Rectal smooth muscle tissue (tissue), 1 donor: ENCODE data around the gene INF2.

Experiments used
- H3K27ac ChIP-seq: one replicate; pipeline ENCODE4 v1.7.0; 2013; ENCODE audit warnings: low read depth, low read length, inconsistent platforms
- H3K27me3 ChIP-seq: one replicate; pipeline ENCODE4 v1.7.0; 2013; ENCODE audit warnings: low read length; ENCODE audit not compliant: control insufficient read depth, insufficient read depth
- H3K36me3 ChIP-seq: one replicate; pipeline ENCODE4 v1.7.0; 2013; ENCODE audit warnings: low read length; ENCODE audit not compliant: control insufficient read depth, insufficient read depth
- H3K4me1 ChIP-seq: one replicate; pipeline ENCODE4 v1.7.0; 2013; ENCODE audit warnings: low read length; ENCODE audit not compliant: control insufficient read depth, insufficient read depth
- H3K4me3 ChIP-seq: one replicate; pipeline ENCODE4 v1.7.0; 2013; ENCODE audit warnings: low read length
- H3K9ac ChIP-seq: one replicate; pipeline ENCODE4 v1.7.0; 2013; ENCODE audit warnings: low read length

Gene INF2

DNA sequence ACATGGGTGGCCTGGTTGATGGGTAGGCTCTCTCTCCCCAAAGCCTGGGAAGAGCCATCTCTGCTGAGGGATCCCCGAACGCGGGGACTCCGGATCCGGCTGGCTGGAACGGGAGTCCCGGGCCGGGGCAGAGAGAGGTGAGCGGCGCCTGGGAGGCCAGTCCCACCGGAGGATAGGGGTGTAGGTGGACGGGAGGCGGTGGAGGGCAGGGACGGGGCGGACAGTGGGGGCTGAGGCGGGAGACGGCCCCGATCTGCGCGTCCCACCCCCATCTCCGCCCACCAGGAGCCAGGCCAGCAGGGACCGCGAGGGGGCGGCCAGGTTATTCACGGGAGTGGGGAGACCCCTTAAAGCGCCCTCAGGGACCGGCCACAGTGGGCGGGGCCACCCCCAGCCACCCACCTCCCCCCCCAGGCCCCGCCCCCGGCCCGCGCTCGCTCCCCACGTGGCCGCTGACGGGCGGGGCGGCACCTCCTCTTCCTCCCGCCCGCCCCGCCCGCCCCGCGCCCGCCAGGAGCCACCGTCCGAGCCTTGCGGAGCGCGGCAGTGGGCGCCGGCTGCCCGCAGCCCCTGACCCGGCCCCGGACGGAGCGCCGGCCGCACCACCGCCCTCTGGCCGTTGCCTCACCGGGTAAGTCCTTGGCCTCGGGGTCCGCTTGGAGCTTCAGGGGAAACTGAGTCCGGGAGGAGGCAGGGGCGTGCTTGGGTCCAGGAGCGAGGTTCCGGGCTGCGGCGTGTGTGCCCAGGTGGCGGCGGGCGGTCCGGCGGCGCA is at the start of gene INF2:
Gene INF2 (plus strand): TSS at position 510 of the 772 bp plus-strand sequence. CDS start 11,748 bp downstream, outside the sequence.
- Histone ChIP-seq H3K36me3 (peaks cover 7% of the 10 kb centered on the region), H3K27me3 (no peaks in the 10 kb centered on the region), H3K27ac (peak within 1 kb of the TSS; percentile 76), H3K9ac (peak within 1 kb of the TSS; percentile 71), H3K4me1 (peaks cover 25% of the 10 kb centered on the region), H3K4me3 (peak within 1 kb of the TSS; percentile 84)

DNA sequence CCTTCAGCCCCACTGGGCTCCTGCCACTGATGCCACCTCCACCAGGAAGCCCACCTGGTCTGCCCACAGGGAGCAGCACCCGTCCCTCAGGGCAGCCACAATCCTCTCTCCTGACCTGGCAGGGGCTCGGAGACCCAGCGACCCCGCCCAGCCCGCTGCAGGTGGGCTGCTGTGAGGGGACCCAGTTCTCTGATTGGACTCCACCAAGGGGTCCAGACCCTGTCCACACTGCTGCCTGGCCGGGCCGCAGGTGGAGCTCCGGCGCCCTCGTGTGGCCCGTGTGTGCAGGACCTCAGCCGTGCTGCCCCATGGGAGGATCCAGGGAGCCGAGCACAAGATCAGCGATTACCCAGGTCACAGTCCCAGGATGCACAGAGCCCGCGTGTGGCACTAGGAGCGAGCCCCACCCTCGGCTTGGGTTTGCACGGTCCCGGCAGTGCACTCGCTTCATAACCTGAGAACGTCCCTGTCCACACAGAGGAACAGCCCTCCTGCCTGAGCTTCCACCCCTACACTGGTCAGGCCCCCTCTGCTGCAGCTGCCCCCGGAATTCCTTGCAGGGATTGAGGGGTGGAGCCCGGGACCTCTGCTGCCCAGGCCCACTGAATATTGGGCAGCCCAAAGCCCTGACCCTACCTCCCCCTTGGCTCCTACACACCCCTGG is 49.4 kb upstream of the INF2 start:
- Histone ChIP-seq H3K9ac (no peak overlapping the region), H3K4me3 (no peak overlapping the region), H3K27me3 (peaks cover 8% of the 10 kb centered on the region), H3K4me1 (no peaks in the 10 kb centered on the region), H3K27ac (no peak overlapping the region), H3K36me3 (no peaks in the 10 kb centered on the region)

DNA sequence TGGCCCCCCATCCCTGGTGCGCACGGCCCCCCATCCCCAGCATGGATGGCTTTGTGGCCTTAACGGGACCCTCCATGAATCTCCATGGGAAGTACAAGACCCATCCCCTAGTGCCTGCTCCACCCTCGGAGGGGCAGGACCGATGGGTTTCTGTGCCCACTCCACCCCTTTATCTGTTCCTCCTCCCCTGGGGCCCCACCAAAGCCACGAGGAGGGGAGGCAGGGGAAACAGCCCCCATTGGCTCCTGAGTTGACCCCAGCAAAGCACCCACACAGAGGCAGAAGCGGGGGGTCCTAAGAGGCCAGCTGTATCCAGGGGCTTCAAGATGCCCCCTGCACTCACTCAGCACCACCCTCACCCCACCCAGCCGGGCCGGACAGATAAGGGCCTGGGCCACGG is 48.7 kb upstream of the INF2 start:
- H3K27me3 ChIP-seq, result peaks cover 8% of the 10 kb centered on the region
- H3K4me3 ChIP-seq, result no peak overlapping the region
- no peaks in the 10 kb centered on the region for H3K4me1 ChIP-seq
- H3K27ac ChIP-seq, result no peak overlapping the region
- no peak overlapping the region for H3K9ac ChIP-seq
- no peaks in the 10 kb centered on the region for H3K36me3 ChIP-seq

DNA sequence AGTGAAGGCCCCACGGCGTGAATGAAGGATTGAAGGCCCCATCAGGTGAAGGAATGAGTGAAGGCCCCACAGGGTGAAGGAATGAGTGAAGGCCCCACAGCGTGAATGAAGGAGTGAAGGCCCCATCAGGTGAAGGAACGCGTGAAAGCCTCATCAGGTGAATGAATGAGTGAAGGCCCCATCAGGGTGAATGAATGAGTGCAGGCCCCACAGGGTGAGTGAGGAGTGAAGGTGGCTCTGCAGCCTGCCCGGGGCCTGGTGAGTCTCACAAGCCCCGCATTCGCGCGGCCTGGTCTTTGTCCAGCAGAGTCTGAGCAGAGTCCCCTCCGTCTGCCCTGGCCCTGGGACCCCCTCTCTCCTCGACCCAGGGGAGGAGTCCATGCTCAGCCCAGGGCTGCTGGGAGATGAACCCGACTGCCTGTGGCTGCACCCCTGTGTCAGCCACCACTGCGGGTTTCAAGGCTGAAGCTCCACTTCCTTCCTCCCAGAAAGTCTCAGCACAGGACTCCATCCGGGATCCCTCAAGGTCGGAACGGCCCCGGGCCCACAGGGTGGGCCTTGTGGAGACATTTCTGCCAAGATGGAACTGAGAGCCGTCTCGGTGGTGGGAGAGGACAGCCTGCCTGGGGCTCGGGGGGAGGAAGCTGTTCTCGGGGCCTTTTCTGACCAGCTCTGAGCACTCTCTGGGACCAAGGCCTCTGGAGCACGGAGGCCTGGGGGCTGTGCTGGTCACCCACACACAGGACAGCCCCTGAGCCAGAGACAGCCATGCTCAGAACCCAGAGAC is 47.5 kb upstream of the INF2 start:
- Histone ChIP-seq H3K4me3 (no peak overlapping the region), H3K4me1 (no peaks in the 10 kb centered on the region), H3K9ac (no peak overlapping the region), H3K27me3 (peaks cover 8% of the 10 kb centered on the region), H3K36me3 (no peaks in the 10 kb centered on the region), H3K27ac (no peak overlapping the region)

- Histone ChIP-seq H3K4me3 (no peak overlapping the region), H3K9ac (no peak overlapping the region), H3K27ac (no peak overlapping the region), H3K36me3 (no peaks in the 10 kb centered on the region), H3K27me3 (peaks cover 8% of the 10 kb centered on the region), H3K4me1 (no peaks in the 10 kb centered on the region)
Measured at GRCh38 chr14:104642540-104642868, 46.9 kb upstream of the INF2 start.

- Histone ChIP-seq H3K27me3 (peaks cover 8% of the 10 kb centered on the region), H3K4me1 (no peaks in the 10 kb centered on the region), H3K27ac (no peak overlapping the region), H3K4me3 (no peak overlapping the region), H3K36me3 (no peaks in the 10 kb centered on the region), H3K9ac (no peak overlapping the region)
Measured at GRCh38 chr14:104643306-104643705, 46.1 kb upstream of the INF2 start.

GRCh38 chr14:104644091-104644635 is 45.3 kb upstream of the INF2 start:
- Histone ChIP-seq H3K27ac (no peak overlapping the region), H3K36me3 (no peaks in the 10 kb centered on the region), H3K9ac (no peak overlapping the region), H3K4me1 (no peaks in the 10 kb centered on the region), H3K27me3 (peaks cover 8% of the 10 kb centered on the region), H3K4me3 (no peak overlapping the region)

DNA sequence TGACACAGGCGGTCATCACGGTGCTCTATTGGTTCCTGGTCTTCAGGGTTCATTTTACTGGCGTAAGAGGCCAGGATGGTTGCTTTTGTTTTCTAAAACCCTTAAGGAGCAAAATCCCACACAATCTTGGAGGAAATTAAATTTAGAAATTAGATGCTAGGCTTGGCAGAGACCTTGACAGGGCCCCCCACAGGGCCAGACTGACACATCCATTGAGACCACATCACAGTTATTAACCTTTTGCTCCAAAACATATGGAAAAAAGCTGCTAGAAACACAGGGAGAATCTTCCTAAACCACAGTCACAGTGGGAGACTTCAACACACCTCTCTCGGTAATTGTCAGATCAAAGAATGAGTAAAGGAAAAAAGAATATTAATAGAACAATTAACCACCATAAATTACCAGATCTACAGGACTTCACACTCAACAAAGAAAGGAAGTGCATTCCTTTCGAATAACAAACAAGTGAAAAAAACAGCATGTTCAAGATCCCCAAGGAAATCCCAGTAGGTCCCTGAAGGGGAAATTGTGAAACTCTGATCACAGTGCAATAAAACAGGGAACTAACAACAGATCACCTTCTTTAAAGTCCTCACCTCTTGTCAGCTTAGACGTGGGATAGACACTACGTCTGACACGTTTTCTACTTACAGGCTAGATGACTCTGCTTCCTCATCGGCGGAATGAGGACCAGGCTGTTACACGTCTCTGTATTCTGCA is 44.6 kb upstream of the INF2 start:
- H3K27me3 ChIP-seq, result peaks cover 5% of the 10 kb centered on the region
- H3K4me3 ChIP-seq, result no peak overlapping the region
- no peak overlapping the region for H3K27ac ChIP-seq
- no peak overlapping the region for H3K9ac ChIP-seq
- H3K36me3 ChIP-seq, result no peaks in the 10 kb centered on the region
- H3K4me1 ChIP-seq, result no peaks in the 10 kb centered on the region

DNA sequence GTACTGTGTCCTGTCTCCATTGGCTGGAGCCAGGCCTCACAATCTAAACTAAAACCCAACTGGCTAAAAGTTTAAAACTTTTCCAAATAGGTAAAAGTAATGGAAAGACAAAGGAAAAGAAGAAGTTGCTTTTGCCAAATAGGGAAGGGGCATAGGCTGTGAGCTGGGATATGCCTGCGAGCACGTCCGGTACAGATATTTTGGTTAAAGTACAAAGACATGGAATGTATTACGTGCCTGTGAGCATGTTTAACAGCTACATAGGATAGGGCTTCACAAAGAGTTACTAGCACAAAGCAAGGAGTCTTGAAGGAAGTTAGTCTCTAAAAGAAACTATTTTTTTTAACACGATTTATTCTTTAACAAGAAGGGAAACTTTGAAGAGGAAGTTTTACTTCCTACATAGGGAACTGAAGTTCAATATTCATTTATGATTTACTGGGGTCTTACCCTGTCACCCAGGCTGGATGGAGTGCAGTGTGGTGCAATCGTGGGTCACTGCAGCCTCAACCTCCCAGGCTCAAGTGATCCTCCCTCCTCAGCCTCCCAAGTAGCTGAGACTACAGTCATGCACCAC is 41.9 kb upstream of the INF2 start:
- Histone ChIP-seq H3K4me1 (no peaks in the 10 kb centered on the region), H3K27me3 (no peaks in the 10 kb centered on the region), H3K4me3 (no peak overlapping the region), H3K27ac (no peak overlapping the region), H3K36me3 (no peaks in the 10 kb centered on the region), H3K9ac (no peak overlapping the region)

GRCh38 chr14:104650057-104650980 is 39.1 kb upstream of the INF2 start:
- H3K9ac ChIP-seq, result no peak overlapping the region
- peak overlapping the region; percentile 63 for H3K4me3 ChIP-seq

More at GRCh38 chr14:104650057-104650980, 39.1 kb upstream of the INF2 start:
- Histone ChIP-seq H3K27ac (no peak overlapping the region), H3K27me3 (no peaks in the 10 kb centered on the region), H3K36me3 (no peaks in the 10 kb centered on the region), H3K4me1 (no peaks in the 10 kb centered on the region)
